ENCODE measurements around the gene TAS2R8.
"Not testable (repeated sequence)": the region's sequence is repeated elsewhere in the genome, so short reads cannot be mapped to it uniquely, and the experiment has no call there.

TAS2R8 gene

DNA sequence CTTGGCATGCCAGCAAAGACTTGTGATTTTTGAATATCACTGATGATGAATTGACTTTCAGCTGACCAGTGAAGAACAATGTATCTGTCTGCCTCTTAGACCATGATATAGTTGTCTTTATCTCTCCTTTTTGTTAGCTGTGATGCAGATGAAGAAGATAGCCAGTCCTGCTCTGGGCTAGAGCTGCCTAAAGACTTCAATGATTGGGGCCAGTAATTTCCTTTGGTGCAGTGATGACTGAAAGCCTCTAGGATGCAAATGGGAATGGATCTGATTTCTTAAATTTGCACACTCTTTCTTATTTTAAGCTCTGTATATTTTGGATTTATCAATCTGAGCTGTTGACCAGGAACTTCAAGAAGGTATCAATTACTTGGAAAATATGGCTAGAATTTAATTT, 3.0 kb upstream of the TAS2R8 start, which contains the start of gene TAS2R9:
Gene TAS2R9, minus strand, starts transcription at position 101 of the 400 bp plus-strand sequence. Its CDS starts 93 bp downstream, at position 8.
- no peak within 1 kb of the TSS for H3K4me3 ChIP-seq (ENCODE audit: control insufficient read depth, low read depth, low read length)
- TF ChIP-seq, protein P1, sequence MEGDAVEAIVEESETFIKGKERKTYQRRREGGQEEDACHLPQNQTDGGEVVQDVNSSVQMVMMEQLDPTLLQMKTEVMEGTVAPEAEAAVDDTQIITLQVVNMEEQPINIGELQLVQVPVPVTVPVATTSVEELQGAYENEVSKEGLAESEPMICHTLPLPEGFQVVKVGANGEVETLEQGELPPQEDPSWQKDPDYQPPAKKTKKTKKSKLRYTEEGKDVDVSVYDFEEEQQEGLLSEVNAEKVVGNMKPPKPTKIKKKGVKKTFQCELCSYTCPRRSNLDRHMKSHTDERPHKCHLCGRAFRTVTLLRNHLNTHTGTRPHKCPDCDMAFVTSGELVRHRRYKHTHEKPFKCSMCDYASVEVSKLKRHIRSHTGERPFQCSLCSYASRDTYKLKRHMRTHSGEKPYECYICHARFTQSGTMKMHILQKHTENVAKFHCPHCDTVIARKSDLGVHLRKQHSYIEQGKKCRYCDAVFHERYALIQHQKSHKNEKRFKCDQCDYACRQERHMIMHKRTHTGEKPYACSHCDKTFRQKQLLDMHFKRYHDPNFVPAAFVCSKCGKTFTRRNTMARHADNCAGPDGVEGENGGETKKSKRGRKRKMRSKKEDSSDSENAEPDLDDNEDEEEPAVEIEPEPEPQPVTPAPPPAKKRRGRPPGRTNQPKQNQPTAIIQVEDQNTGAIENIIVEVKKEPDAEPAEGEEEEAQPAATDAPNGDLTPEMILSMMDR (IDR thresholded peaks at IDR 0.05; ENCODE audit: control insufficient read depth, insufficient read depth, low read depth, low read length, missing control alignments), result no peak
- no peak for DNase-seq (ENCODE audit: low read depth)

DNA sequence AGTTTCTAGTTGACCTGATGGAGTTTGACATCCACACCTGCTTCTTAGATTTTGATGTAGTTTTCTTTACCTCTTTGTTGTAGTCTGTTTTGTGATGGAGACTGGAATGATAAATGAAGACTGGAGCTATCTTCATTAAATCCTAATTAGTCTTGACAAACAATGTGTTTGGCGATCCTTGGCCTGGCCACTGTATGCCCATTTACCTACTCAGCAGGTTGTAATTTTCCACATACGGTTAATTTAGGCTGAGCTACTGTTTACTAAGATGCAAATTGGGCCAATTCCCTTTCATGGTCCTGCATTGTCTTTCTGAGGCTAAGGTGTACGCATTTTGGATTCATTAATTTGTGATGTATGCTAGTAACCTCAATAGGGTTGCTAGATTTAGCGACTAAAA, 4.5 kb downstream of the TAS2R8 start, which contains the start of gene TAS2R7:
Gene TAS2R7, minus strand, starts transcription at position 41 of the 400 bp plus-strand sequence. CDS start 57 bp downstream, outside the sequence.
- TF ChIP-seq, protein P1 (IDR thresholded peaks at IDR 0.05; ENCODE audit: control insufficient read depth, insufficient read depth, low read depth, low read length, missing control alignments), result no peak
- DNase-seq (ENCODE audit: low read depth), result no peak
- no peak within 1 kb of the TSS for H3K4me3 ChIP-seq (ENCODE audit: control insufficient read depth, low read depth, low read length)

DNA sequence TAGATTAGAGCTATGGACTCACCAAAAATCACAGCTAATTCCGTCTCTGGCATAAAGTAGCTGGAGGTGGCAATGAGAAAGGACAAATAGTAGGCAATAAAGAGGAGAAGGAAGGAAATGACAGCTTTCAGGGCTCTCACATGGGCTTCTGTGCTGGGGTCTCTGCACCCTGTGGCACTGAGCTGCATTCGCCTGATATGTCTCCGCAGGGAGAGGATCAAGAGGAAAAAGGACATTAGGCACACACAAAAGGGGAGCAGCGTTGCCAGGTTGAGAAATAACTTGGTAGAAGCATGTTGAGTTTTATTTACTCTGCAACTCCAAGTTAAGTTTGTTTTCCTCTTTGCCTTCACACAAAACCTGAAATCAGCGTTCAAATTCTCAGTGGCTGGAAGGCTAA, 5.3 kb downstream of the TAS2R8 start:
- no peak overlapping the region for H3K4me3 ChIP-seq (ENCODE audit: control insufficient read depth, low read depth, low read length)
- no peak for DNase-seq (ENCODE audit: low read depth)
- TF ChIP-seq, protein P1 (IDR thresholded peaks at IDR 0.05; ENCODE audit: control insufficient read depth, insufficient read depth, low read depth, low read length, missing control alignments), result no peak

DNA sequence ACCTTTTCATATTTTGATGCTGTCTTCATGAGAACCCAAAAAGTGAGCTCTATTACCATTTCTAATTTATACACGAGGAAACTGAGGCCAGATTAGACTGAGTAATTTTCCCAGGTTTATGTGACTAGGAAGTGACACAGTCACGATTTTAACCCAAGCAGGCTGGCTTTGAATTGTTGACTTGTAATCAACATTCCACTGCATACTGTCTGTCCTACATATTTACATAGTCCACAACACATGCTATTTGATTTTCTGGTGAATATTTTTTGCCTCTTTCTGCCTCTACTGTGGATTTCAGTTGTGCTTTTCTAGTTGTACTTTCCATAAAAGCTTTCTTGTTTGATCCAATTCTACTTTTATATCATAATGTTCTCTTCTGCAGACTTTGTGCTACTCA, 12.9 kb downstream of the TAS2R8 start:
- DNase-seq (ENCODE audit: low read depth), result no peak
- H3K4me3 ChIP-seq (ENCODE audit: control insufficient read depth, low read depth, low read length), result no peak overlapping the region
- TF ChIP-seq, protein P1 (IDR thresholded peaks at IDR 0.05; ENCODE audit: control insufficient read depth, insufficient read depth, low read depth, low read length, missing control alignments), result no peak

DNA sequence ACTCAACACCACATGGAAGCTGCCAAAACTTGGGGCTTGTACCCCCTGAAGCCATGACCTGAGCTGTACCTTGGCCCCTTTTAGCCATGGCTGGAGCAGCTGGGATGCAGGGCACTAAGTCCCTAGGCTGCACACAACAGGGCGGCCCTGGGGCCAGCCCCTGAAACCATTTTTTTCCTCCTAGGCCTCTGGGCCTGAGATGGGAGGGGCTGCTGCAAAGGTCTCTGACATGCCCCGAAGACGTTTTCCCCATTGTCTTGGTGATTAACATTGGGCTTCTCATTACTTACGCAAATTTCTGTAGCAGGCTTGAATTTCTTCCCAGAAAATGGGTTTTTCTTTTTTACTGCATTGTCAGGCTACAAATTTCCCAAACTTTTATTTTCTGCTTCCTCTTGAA, 15.3 kb downstream of the TAS2R8 start:
- H3K4me3 ChIP-seq (ENCODE audit: control insufficient read depth, low read depth, low read length); DNase-seq (ENCODE audit: low read depth): not testable (repeated sequence)

- TF ChIP-seq, protein P1 (IDR thresholded peaks at IDR 0.05; ENCODE audit: control insufficient read depth, insufficient read depth, low read depth, low read length, missing control alignments), result no peak
These were observed 23.8 kb downstream of the TAS2R8 start for GRCh38 chr12:10783252-10783651.

GRCh38 chr12:10779103-10779502, 28.0 kb downstream of the TAS2R8 start:
- no peak for DNase-seq (ENCODE audit: low read depth)
- TF ChIP-seq, protein P1 (IDR thresholded peaks at IDR 0.05; ENCODE audit: control insufficient read depth, insufficient read depth, low read depth, low read length, missing control alignments), result no peak

More at GRCh38 chr12:10783252-10783651, 23.8 kb downstream of the TAS2R8 start:
- H3K4me3 ChIP-seq (ENCODE audit: control insufficient read depth, low read depth, low read length), result no peak overlapping the region
- DNase-seq (ENCODE audit: low read depth), result no peak

More at GRCh38 chr12:10779103-10779502, 28.0 kb downstream of the TAS2R8 start:
- H3K4me3 ChIP-seq (ENCODE audit: control insufficient read depth, low read depth, low read length), result no peak overlapping the region
